ENCODE measurements around the gene TTLL9.

The TTLL9 gene

DNA sequence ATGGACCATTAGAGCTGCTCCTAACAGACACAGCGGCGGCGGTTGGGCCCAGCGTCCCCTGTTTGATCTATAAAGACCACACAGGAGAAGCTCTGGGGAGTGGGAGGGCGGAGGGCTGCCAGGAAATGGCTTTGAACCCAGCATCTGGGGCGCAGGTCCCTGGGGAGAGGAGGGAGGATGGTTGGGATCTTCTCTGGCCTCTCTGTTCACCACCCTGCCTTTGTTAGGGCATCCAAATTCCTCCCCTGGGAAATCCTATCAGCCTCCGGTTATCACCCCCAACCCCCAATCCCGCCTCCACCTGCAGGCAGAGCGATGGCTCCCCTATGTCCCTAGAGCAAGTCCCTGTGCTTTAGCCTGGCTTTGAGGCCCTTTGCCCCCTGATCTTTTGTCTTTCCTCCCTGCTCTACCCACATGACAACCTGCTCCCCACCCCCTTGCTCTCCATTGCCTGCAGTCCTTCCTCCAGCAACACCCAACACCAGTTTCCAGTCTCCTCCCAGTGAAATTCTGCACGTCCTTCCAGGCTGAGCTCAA lies 104.6 kb downstream of the TTLL9 start:
- DNase-seq (ENCODE audit: low read depth in 2 of 2, low spot score in 1 of 2): no peak

- DNase-seq (ENCODE audit: low read depth in 2 of 2, low spot score in 1 of 2): no peak
Measured at GRCh38 chr20:31975874-31976273, 105.4 kb downstream of the TTLL9 start.

GRCh38 chr20:31977080-31977479 lies 106.6 kb downstream of the TTLL9 start:
- no peak for DNase-seq (ENCODE audit: low read depth in 2 of 2, low spot score in 1 of 2)

DNA sequence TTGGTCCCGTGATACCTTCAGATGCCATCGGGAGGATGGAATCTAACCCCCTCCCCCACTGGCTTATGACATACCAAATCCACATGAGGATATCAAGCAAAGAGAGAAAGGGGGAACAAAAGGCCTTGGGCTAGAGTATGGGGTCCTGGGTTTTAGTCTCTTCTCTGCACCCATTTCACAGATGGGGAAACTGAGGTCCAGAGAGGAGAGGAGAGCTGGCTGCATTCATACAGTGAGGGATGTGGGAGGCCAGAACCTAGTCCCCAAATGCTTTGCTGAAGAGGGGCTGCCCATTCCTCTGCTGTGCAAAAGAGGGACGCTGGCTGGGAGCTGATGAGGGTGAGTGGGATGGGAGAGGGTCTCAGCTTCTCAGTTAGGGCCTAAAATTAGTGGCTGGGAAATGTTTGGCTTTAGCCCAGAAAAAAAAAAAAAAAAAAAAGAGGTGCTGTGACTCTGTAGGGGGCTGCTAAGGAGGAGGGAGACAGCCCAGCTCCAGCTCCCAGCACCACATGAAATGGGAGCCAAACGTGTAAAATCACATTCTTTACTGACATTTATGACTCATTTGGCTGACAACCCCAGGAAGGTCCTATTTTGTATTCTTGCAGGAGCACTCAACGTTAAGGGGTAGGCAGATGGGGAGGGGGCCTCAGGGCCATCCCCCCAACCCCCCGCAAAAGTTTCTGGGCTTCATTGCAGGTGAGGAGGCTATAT lies 109.4 kb downstream of the TTLL9 start:
- no peak for DNase-seq (ENCODE audit: low read depth in 2 of 2, low spot score in 1 of 2)

DNA sequence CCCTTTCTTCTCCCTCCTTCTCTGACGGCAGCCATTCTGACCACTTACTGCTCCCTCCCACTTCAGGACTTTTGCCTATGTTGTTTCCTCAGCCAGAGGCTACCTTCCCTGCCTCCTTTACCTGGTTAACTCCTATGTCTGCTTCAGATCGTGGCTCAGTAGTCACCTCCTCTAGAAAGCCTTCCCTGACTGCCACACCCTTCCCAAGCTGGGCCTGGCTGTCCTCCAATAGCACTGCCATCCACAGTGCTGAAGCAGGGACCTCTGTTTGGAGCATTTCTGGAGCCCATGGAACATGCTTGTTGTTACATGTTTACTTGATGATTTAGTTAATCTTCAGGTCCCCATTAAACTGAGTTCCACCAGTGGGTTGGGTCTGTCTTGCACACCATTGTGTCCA lies 111.3 kb downstream of the TTLL9 start:
- DNase-seq (ENCODE audit: low read depth in 2 of 2, low spot score in 1 of 2): no peak

- no peak for DNase-seq (ENCODE audit: low read depth in 2 of 2, low spot score in 1 of 2)
Measured at GRCh38 chr20:31984981-31985471, 114.6 kb downstream of the TTLL9 start.

GRCh38 chr20:31987744-31988143 lies 117.3 kb downstream of the TTLL9 start:
- DNase-seq (ENCODE audit: low read depth in 2 of 2, low spot score in 1 of 2): no peak

DNA sequence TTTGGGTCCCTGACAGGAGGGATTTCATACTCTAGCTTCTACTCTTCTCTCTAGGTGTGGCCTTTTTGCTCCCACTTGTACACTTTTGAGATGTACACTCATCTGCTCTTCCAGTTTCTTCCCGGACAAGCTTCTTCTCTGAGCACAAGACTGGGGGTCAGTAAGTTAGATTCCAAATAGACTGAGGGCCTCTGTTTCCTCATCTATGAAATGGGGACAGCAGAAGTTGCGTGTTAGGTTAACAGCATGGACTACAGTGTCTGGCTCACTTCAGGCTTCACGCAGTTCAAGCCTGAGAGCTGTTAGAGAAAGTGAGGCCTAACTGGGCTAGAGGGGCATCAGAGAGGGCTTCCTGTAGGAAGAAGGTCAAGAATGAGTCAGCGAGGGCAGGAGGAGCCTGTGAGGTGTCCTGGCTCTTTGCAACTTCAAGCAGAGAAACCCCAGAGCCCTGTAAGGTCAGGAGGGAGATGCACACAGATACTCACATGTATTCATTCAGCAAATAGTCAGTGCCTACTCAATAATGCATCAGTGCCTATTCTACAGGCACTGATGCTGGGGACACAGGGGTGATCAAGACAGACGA lies 118.1 kb downstream of the TTLL9 start:
- DNase-seq (ENCODE audit: low read depth in 2 of 2, low spot score in 1 of 2): no peak

- no peak for DNase-seq (ENCODE audit: low read depth in 2 of 2, low spot score in 1 of 2)
Measured at GRCh38 chr20:31989030-31989645, 118.7 kb downstream of the TTLL9 start.

DNA sequence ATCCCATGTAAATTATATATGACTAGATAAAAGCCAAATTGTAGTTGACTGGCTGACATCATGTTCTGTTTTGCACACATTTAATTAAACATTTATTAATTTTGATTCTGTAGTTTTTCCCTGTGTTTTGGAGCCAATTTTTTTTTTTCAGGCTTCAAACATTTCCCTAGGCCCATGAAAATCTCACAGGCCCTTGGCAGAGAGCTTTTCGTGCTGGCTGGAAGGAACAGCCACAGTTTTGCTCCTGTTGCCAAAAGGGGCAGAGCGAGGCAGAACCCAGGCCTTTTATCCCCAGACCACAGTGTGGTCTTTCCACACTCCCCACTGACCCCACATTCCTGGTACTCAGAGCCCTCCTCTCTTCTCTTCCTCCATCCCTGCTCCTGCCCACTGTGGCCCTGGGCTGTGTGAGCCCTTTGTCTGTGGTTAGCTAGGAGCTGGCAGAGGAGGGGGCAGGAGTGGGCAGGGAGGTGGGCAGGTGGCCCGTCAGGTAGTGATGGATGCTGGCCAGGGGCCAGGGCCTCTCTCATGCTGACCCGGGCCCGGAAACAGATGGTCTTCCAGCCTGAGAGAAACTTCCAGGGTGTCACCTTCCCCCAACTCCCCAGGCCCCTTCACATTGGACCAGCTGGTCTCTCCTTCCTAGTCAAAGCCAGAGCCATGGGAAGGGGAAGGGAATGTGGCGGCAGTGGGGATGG lies 120.4 kb downstream of the TTLL9 start:
- DNase-seq (ENCODE audit: low read depth in 2 of 2, low spot score in 1 of 2): no peak

DNA sequence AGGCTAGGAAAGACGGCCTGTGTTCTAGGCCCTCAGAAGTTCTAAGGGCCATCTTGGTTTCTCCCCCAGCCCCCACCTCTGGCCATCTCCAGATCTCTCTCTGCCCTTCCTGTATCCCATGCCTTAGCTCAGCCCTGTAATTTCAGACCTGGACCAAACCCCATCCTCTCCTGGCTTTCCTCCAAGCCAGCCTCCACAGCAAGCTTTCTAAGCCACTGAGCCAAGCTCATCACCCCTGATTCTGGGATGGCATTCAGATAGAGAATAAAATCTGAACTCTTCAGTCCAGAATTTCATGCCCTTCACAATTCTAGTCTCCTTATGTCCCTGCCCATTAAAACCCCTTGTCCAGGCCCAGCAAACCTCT lies 120.9 kb downstream of the TTLL9 start:
- no peak for DNase-seq (ENCODE audit: low read depth in 2 of 2, low spot score in 1 of 2)

DNA sequence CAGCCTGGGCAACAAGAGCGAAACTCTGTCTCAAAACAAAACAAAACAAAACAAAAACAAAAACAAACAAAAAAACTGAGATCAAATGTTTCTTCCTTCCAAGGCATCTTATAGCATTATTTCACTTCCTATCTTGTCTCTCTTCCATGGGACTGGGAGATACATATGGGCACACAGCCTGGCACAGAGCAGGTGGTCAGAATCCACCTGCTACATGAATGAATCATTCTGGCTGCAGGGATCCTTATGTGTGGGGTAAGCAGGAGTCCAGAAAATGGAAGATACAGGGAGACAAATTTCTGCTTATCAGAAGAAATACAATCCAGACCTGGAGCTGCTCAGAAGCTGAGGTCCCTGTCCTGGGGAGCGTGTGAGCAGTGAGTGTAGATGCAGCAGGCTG lies 121.7 kb downstream of the TTLL9 start:
- no peak for DNase-seq (ENCODE audit: low read depth in 2 of 2, low spot score in 1 of 2)

Measured in stimulated activated CD8-positive, alpha-beta memory T cell treated with anti-CD3 and anti-CD28 coated beads, Interleukin-4, amount 100 ng/mL, for 1 hour (primary cell).